ENCODE data around the gene SH3BGR.

DNA sequence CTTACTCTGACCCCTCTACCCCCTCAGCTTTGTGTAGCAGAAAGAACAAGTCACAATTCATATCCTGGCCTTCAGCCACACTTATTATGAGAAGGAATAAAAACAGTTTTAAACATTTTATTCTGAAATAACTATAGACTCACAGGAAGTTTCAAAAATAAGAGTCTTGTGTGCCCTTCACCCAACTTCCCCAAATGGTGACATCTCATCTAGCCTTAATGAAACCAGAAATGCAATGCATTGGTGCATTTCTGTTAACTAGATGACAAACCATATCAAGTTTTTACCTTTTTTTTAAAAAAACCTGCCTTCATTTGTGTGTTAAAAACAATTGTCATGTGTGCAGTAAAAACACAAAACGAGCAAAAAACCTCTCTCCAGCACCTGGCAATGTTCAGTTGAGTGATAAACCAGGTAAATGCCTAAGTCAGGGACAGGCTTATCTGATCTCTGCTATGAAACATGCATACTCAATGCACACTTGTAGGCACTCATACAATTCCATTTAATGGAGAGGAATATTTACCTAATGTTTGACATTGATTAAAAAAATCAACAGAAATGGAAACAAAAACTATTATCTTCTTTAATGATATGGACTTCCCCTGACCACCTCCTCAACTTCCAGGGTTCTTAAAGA lies 51.5 kb downstream of the SH3BGR start:
- no peak for TF ChIP-seq POLR2A (IDR thresholded peaks at IDR 0.05)
- TF ChIP-seq, protein P1, sequence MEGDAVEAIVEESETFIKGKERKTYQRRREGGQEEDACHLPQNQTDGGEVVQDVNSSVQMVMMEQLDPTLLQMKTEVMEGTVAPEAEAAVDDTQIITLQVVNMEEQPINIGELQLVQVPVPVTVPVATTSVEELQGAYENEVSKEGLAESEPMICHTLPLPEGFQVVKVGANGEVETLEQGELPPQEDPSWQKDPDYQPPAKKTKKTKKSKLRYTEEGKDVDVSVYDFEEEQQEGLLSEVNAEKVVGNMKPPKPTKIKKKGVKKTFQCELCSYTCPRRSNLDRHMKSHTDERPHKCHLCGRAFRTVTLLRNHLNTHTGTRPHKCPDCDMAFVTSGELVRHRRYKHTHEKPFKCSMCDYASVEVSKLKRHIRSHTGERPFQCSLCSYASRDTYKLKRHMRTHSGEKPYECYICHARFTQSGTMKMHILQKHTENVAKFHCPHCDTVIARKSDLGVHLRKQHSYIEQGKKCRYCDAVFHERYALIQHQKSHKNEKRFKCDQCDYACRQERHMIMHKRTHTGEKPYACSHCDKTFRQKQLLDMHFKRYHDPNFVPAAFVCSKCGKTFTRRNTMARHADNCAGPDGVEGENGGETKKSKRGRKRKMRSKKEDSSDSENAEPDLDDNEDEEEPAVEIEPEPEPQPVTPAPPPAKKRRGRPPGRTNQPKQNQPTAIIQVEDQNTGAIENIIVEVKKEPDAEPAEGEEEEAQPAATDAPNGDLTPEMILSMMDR (IDR thresholded peaks at IDR 0.05) = no peak
- no peak for TF ChIP-seq POLR2AphosphoS5 (IDR thresholded peaks at IDR 0.05)

All from breast epithelium (tissue), 3 donors.